ENCODE measurements around the gene SAPCD2. TPM values are rescaled to one million over a fixed set of nuclear protein-coding genes. Genes with fewer than 3 reads are reported as not detected.

SAPCD2 gene
- polyA plus RNA-seq, 1 donor (not counting 4 experiments of a cell fraction or from before 2014, with no cell fraction given), result 1.6 TPM

DNA sequence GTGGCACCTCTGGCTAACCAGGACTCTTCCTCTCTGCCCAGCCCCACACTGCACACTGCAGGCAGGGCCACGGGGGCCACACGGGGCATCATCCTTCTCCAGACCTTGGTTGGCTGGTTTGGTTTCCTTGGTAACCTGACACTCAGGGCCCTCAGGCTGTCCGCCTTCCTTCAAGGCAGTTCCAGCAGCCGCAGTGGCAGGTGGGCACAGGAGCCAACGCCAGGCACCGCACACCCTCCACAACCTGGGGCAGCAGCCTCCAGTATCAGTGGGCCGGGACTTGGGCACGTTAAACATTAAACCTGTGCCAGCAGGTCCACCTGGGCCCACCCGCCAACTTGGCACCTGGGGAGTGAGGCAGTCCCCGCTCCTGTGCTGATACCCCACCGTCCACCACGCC is 26.3 kb downstream of the SAPCD2 start:
- peaks cover 19% of the 10 kb centered on the region for H3K27me3 ChIP-seq (ENCODE audit: control insufficient read depth, extremely low read depth, insufficient read depth, low read length)
- DNase-seq (ENCODE audit: low read depth, low spot score), result no peak
- peaks cover 2% of the 10 kb centered on the region for H3K79me2 ChIP-seq (ENCODE audit: control insufficient read depth, insufficient read depth, low read length)
- H4K20me1 ChIP-seq (ENCODE audit: control insufficient read depth, extremely low read depth, insufficient read depth, low read length), result peaks cover 6% of the 10 kb centered on the region
- H3K4me3 ChIP-seq (ENCODE audit: control insufficient read depth in 2 of 3, extremely low read depth in 1 of 3, insufficient read depth in 2 of 3, low read depth in 1 of 3, low read length in 3 of 3), result no peak overlapping the region
- H3K4me2 ChIP-seq (ENCODE audit: control insufficient read depth, extremely low read depth, insufficient read depth, low read depth, low read length), result no peak overlapping the region
- no peak for FAIRE-seq
- H3K4me1 ChIP-seq (ENCODE audit: control insufficient read depth, extremely low read depth, insufficient read depth, low read length), result peaks cover 11% of the 10 kb centered on the region
- H3K9ac ChIP-seq (ENCODE audit: control insufficient read depth, extremely low read depth, insufficient read depth, low read length), result no peak overlapping the region
- H3K36me3 ChIP-seq (ENCODE audit: control insufficient read depth in 2 of 2, extremely low read depth in 1 of 2, insufficient read depth in 2 of 2, low read length in 2 of 2), result peaks cover 0 to 2% of the 10 kb centered on the region in 2 experiments
- dilution Hi-C loops (cut with MboI; ENCODE audit: extremely low pct_ligation_motif_present, low sequenced_read_pairs), result no loop called here
- no peaks in the 10 kb centered on the region for H3K9me1 ChIP-seq (ENCODE audit: control insufficient read depth, extremely low read depth, insufficient read depth, low read length)
- H3K9me3 ChIP-seq (ENCODE audit: control insufficient read depth, low read depth, low read length), result no peaks in the 10 kb centered on the region
- TF ChIP-seq, protein P1, sequence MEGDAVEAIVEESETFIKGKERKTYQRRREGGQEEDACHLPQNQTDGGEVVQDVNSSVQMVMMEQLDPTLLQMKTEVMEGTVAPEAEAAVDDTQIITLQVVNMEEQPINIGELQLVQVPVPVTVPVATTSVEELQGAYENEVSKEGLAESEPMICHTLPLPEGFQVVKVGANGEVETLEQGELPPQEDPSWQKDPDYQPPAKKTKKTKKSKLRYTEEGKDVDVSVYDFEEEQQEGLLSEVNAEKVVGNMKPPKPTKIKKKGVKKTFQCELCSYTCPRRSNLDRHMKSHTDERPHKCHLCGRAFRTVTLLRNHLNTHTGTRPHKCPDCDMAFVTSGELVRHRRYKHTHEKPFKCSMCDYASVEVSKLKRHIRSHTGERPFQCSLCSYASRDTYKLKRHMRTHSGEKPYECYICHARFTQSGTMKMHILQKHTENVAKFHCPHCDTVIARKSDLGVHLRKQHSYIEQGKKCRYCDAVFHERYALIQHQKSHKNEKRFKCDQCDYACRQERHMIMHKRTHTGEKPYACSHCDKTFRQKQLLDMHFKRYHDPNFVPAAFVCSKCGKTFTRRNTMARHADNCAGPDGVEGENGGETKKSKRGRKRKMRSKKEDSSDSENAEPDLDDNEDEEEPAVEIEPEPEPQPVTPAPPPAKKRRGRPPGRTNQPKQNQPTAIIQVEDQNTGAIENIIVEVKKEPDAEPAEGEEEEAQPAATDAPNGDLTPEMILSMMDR (optimal IDR thresholded peaks at IDR 0.05 in 1 of 3, IDR thresholded peaks at IDR 0.05 in 1 of 3, conservative IDR thresholded peaks at IDR 0.05 in 1 of 3; ENCODE audit: extremely low read depth in 1 of 3, insufficient read depth in 2 of 3, low read length in 3 of 3), result no peak
- no peak for TF ChIP-seq EZH2 (IDR thresholded peaks at IDR 0.05; ENCODE audit: low read length)
- no peak overlapping the region for H2AFZ ChIP-seq (ENCODE audit: control insufficient read depth, low read length)
- H3K27ac ChIP-seq (ENCODE audit: control insufficient read depth, insufficient read depth, low read length), result no peak overlapping the region

DNA sequence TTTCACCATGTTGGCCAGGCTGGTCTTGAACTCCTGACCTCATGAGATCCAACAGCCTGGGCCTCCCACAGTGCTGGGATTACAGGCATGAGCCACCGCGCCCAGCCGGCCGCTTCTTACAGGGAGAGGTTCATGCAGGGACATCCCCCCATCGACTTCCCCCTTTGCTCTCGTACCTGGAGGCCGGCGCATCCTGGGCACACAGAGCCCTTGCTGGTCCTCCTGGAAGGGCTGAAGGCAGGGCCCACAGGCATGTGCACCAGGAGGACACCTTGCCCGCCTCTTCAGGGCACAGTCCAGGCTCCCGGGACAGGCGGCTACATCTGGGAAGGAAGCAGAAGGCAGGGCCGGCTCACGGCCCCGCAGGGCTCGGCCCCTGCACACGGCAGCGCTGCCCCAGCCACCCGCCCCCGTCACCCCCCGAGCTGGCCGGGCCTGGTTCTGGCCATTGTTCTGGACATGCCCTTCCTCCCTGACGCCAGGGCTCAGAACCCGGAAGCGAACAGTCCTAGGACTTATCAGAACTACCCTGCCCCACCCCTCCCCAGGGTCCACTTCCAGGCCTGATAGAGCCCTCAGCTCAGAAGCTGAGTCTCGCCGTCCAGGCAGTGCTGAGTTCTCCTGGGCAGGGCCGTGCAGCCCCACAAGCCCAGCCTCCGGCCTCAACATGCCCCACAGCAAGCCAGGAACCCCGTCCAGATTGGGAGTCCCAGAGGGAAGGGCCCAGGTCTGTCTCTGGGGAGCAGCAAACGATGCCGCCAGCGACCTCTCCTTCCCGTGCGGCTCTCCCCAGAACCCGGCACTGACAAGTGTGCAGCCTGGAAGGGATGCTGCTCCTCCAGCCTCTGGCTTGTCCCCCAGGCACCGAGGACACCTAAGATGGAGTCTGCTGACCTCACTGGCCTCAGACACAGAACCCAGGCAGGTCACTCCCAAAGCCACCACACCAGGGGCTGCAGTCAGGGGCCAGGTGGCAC is 27.3 kb downstream of the SAPCD2 start:
- H3K79me2 ChIP-seq (ENCODE audit: control insufficient read depth, insufficient read depth, low read length), result peaks cover 2% of the 10 kb centered on the region
- no peak overlapping the region for H3K27ac ChIP-seq (ENCODE audit: control insufficient read depth, insufficient read depth, low read length)
- TF ChIP-seq, protein P1 (optimal IDR thresholded peaks at IDR 0.05 in 1 of 3, IDR thresholded peaks at IDR 0.05 in 1 of 3, conservative IDR thresholded peaks at IDR 0.05 in 1 of 3; ENCODE audit: extremely low read depth in 1 of 3, insufficient read depth in 2 of 3, low read length in 3 of 3), result no peak
- TF ChIP-seq EZH2 (IDR thresholded peaks at IDR 0.05; ENCODE audit: low read length), result no peak
- no peak overlapping the region for H3K4me2 ChIP-seq (ENCODE audit: control insufficient read depth, extremely low read depth, insufficient read depth, low read depth, low read length)
- peaks cover 17% of the 10 kb centered on the region for H3K27me3 ChIP-seq (ENCODE audit: control insufficient read depth, extremely low read depth, insufficient read depth, low read length)
- no peak for DNase-seq (ENCODE audit: low read depth, low spot score)
- no peak overlapping the region for H2AFZ ChIP-seq (ENCODE audit: control insufficient read depth, low read length)
- dilution Hi-C loops (cut with MboI; ENCODE audit: extremely low pct_ligation_motif_present, low sequenced_read_pairs), result no loop called here
- peaks cover 6% of the 10 kb centered on the region for H4K20me1 ChIP-seq (ENCODE audit: control insufficient read depth, extremely low read depth, insufficient read depth, low read length)
- no peak overlapping the region for H3K4me3 ChIP-seq (ENCODE audit: control insufficient read depth in 2 of 3, extremely low read depth in 1 of 3, insufficient read depth in 2 of 3, low read depth in 1 of 3, low read length in 3 of 3)
- FAIRE-seq, result no peak
- H3K9me1 ChIP-seq (ENCODE audit: control insufficient read depth, extremely low read depth, insufficient read depth, low read length), result no peaks in the 10 kb centered on the region
- peaks cover 0 to 4% of the 10 kb centered on the region in 2 experiments for H3K36me3 ChIP-seq (ENCODE audit: control insufficient read depth in 2 of 2, extremely low read depth in 1 of 2, insufficient read depth in 2 of 2, low read length in 2 of 2)
- no peak overlapping the region for H3K9ac ChIP-seq (ENCODE audit: control insufficient read depth, extremely low read depth, insufficient read depth, low read length)
- H3K4me1 ChIP-seq (ENCODE audit: control insufficient read depth, extremely low read depth, insufficient read depth, low read length), result peaks cover 11% of the 10 kb centered on the region
- no peaks in the 10 kb centered on the region for H3K9me3 ChIP-seq (ENCODE audit: control insufficient read depth, low read depth, low read length)
